ENCODE results near the gene VSX1.

Gene VSX1

DNA sequence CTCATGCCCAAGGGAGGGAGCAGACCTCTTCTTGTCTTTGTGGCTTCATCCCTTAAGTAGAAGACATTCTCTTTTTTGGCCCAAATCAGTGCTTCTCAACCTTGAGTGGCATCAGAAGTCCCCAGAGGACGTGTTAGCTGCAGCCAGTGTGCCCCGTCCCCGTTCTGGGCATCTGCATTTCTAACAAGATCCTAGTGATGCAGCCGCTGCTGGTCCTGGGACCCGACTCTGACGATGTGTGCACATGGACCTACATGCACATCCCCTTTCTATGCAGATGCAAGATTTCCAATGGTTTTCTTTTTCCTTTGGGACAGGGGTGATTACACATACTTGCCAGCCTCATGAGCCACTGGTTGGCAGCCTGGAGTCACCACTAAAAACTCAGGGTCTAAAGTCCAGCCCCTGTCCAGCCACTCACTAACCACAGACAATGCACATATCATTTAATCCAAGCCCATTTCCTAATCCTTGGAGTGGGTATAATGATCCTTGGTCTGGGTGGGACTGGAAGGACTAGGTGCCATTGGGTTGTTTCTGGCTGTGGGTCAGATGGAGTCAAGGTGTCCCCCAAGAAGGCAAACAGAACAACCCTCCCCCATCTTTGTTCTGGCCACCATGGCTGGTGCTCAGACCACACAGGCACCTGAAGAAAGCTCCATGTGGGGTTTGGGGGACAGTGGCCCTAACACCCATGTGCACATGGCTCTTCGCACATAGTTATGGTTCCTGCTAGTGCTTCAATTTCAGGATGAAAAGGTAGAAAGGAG is 30.4 kb downstream of the VSX1 start:
- no peak for DNase-seq

DNA sequence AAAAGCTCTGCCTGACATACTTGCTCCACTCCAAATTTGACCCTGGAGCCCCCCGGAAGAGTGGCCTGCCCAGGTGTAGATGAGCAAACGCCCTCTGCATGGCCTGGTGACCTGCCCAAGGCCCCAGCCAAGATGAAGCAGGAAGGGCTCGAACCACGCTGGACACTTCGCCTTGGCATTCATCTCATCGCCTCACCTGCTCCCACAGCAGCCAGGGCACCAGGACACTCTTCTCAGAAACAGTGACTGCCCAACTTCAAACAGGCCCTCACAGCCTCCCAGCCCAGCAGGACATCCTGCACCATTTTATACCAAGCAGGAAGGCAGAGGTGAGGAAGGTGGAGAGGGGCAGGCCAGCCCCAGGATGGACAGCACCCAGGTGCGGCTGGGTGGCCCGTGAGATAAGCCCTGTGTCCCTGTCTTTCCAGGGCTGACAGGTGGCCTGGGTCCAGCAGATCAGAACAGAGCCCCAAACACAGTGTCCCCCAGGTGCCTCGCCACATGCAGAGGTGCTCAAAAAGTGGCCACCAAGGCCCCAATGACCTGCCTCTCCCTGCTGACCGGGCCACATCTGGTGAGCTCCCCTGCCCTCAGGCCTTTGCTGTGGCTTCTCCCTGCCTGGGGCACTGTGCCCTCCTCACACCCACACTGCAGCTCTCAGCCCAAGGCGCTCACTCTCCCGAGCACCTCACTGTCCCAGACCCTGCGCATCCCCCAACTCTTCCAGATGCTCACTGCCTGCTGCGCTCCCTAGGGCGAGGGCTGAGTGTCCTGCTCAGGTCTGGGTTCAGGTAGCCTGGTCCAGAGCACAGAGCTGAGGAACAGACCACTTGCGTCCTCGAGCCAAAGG is 31.2 kb downstream of the VSX1 start:
- DNase-seq = no peak

DNA sequence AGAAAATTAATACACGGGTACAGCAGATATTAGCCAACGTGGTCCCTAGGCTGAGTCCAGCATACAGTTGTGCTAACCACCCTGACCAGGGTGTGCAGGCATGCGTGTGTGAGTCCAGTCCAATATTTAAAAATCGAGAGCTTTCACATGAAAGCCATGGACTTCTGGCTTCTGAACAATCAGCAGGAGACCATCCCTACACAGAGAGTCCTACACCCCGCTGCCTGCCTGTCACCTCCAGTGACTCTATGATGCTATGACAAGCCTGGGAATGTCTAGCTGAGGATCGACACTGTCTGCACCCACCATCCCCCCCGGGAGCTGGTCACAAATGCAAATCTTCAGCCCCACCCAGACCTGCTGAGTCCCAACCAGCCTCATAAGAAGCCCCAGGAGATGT is 31.9 kb downstream of the VSX1 start:
- DNase-seq = no peak

DNA sequence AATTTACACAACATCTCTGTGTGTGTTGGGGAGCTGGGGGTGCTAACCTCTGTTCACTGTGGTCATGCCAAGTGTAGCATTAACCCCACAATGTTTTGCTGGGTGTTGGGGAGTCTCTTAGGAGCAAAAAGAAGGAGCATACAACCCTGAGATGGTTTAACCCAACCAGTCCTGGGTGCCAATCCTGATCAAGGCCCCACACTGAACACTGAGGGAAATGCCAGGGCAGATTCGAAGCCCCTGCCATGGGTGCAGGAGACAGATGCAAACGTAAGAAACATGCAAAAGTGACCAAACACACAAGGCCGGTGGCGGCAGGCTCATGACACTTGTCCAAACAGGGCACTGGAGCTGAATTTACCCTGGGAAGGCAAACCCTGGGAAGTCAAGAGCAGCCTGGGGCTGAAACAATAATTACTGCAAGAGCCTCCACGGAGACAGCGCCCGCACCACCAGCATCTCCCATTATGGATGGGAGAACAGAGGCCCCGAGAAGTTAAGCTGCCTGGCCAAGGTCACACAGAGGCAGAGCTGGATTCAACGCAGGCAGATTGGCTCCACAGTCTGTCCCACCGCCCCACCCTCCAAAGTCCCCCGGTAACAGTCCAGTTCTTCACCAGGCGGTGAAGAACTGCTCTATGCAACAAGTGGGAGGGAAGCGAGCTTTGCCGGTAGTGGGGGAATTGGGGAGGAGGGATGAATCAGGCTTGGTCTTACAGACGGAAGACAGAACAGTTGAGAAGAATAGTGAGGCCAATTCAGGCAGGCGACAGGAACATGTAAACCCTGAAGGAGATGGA is 32.5 kb downstream of the VSX1 start:
- DNase-seq = no peak

DNA sequence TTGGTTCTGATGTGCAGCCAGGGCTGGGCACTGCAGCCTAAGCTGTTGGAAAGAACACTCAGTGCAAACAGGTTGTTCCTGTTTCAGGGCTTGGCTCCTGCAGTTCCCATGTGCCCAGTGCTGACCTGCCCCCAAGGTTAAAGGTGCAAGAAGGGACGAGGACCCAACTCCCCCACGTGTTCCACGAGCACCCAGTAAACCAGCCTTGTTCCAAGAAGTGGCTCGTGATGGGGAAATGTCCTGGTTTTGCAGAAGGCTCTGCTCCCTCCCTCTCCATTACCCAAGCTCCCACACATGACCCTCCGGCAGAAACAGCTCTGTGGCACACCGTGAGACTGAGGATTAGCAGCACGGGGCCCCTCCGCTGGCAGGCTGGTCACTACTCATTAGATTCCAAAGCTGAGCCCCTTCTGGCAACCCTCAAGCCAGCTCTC is 33.4 kb downstream of the VSX1 start:
- DNase-seq = no peak

DNA sequence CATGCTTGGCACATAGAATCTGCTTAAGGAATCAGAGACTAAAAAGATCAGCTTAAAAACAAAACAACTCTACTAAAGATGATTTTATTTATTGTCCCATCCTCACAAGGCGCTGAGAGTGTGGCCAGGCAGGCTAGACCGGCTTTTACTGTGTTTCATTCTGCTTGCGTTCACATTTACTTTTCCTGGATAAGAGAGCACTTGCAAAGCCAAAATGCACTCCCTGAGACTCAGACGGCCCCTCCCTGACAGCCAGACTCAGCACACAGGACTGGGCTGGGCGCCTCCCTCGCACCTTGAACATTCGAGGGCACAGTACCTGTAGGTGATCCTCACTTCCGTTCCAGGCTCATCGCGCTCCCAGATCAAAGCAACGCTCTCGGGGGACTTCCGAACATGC is 34.2 kb downstream of the VSX1 start:
- no peak for DNase-seq

DNA sequence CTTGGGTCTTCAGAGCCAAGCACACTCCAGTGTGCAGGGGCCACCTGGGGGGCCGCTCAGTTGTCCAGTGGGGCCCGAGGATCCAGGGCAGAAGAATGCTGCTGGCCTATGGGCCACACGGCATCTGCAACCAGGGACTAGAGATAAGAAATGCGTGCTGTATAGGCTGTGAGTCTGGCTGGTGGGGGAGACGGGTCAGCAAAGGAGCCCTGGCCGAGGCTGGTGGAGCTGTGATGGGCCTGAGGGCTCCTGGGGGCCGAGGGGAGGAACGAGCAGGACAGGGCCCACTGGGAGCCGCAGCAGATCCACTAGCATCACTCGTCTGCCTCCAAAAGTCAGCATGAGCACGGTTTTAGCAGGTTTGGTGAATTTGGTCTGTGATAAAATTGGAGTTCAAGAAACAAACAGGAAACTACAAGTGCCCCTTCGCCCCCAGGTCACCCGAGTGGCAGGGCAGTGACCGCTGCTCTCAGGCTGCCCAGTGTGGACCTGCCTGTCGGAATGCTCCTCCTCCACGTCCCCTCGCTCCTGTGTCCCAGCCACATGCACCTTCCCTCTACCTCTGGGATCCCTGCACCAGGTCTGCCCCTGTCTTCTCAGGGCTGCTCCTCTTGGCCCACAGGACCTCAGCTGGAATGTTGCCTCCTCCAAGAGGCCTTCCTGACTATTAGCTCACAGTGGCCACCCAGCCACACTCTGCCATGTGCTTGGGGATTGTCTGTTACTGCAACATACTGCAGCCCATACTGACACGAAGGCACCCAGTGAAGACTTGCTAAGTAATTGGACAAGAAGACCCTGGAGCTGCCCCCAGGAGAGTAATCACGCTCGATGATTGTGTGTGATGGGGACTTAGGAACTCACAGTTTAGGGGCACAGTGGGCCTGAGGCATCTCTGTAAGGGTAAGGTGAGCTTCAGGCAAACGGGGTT is 34.9 kb downstream of the VSX1 start:
- no peak for DNase-seq

DNA sequence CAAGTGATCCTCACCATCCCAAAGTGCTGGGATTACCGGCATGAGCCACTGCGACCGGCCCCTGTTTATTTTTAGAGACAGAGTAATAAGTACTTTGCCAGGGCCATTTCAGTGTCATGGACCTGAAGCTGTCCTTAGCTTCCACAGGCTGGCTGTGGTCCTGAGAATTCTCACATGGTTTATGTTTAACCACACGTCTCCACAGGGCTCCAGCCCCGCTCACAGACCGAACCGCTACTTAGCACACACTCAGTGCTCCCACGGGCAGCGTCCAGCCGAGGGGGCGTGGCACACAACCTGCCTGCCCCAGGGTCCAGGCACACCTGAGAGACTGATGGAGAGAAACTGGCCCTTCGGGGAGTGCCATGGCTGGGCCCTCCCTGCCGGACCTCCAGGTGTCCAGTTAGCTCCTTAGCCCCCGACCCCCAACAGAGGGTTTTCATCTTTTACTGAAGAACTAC is 35.7 kb downstream of the VSX1 start:
- no peak for DNase-seq

DNA sequence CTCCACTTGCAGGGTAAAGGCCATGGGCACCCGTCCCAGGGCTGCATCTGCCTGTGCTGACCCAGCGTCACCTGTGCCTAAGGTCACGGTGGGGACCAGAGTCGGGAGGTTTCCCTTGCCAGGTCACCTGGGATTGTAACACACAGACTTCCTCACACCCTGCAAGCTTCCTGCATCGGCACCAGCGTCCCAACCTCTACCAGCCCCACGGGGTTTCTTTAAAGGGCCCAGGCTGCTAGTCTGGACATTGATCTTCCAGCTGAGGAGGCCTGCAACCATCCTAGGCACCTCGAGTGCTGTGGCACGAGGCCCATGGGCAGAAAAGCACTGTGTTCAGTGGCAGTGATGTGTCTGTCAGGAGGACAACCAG is 36.6 kb downstream of the VSX1 start:
- DNase-seq = no peak

DNA sequence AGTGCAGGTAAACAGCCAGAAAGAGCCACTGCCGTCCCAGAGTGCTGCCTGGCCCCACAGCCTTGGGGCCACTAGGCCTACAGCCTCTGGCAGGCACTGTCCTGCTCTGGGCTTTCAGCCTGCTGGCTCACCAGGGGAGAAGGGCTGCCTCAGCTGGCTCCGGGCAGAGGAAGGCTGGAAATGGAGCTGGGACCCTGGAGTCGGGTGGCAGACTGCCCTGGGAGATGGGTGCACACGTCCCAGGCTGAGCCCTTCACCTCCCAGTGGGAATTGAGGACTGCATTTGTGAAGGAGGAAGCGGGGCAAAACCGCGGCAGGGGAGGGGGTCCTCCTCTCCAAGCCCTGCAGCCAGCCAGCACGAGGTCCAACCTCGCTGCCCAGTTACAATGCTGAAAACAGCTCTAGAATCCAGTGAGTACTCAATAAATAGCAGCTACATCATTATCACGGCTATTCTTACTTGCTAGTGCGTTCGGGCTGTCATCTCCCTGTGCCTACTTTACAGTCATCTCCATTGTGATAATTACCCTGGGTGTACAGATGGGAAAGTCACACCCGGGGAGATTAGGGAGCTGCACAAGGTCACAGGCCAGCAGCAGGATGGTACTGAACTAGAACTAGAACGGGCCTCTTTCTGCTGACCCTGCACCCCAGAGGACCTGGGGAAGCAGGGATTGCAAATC is 37.1 kb downstream of the VSX1 start:
- DNase-seq = no peak

DNA sequence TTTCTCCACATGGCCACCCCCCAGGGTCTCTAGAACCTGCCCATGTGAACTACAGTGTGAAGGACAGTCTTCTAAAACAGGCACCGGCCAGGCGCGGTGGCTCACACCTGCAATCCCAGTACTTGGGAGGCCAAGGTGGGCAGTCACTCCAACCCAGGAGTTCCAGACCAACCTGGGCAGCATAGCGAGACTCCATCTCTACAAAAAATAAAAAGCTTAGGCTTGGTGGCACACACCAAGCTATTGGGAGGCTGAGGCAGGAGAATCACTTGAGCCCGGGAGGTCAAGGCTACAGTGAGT is 37.7 kb downstream of the VSX1 start:
- DNase-seq = no peak

DNA sequence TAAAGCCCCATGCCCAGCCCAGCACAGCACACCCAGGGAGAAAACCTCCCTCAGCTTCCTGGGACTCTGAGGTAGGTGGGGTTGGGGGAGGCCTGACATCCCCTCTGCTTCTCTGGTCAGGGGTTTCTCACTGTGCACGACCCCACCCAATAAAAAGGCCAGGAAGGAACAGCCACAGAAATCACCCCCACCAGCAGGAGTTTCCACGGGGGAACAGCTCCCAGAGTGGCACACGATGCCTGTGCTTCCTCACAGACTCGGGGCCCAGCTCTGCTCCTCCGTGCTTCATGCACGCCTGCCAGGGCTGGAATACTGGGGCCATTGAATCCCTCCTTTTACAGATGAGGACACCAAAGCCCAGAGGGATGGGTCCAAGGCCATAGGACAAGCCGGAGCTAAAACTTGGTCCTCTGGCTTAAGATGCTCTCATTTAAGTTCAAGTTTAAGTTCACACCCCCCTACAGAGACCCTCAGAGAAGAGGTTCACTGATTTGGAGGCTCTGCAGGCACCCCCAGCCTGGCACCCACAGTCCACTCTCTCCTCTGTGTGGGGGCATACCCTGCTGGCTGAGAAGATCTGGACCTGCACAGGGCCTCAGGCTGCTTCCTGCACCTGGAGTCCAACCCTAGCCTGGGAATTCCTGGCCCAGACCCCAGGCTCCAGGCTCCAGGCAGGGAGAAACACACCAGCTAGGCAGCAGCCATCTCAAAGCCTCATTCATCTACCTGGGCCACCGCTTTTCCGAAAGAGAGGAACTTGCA is 38.3 kb downstream of the VSX1 start:
- DNase-seq = no peak

DNA sequence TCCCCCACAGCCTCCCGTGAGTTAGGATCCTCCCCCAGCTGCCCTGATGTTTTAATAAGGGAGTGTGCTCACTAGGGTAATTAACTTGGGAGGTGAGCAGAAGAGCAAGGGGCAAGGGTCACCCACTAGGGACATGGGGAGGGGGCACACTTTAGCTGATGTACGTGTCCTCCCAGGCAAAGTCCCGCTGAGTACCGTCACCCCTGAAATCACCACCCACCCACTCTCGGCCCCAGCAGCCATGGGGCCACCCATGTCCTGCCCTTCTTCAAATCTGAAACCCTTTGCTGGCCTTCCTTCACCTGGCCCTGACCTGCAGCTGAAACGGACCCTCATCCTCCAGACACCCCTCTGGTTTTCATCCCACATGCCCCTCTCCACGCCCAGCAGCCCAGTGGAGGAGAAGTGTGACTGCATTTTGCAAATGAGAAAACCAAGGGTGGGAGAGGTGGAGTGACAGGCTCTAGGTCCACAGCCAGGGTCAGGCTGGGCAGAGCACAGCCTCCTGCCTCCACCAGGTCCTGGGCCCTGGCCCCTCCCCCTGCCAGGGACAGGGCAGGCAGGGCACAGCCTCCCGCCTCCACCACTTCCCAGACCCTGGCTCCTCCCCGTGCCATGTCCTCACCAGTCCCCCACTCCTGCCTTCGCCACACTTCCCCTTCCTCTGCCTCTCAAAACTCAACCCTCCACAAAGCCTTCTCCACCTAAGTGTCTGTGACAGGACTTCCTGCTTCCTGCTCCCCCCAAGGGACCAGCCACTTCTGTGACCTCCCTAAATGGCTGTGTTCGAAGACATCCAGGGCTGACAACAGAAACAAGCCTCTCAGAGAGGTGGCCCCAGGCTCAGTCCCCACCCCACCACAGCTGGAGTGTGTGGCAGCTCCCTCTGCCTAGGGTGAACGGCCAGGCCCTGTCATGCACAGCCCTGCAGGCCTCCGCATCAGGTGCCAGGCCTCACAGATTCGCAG is 39.1 kb downstream of the VSX1 start:
- peak; percentile 70 for DNase-seq

DNA sequence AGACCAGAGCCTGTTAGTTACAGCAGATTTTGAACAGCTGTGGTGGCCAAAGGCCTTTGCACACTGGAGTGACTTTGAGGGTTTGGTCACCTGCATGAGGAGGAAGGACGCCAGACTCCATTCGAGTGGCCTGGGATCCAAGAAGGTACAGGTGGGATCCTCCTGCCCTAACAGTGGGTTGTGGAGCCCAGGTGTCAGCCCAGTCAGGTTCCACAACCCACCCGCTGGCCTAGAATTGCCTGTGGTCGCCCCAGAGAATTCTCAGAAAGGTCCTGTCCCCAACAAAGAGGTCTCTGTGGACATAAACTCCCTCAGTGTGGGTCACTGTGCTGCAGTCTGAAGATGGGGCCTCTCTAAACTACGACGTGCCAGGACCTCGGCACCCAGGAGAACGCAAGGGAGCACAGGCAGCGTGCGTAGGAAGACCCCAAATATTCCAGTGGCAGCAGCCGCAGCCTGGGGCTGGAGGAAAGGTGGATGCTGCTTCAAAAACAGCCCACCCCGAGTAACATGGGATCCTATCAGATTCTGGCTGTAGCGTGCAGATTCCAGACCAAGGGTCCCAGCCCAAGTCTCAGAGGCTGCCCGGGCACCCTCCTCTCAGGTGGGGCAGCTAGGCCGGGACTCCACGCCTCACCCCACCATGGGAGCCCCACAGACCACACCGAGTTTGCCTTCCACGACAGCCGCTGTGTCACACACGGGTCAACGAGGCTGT is 40.0 kb downstream of the VSX1 start:
- no peak for DNase-seq

DNA sequence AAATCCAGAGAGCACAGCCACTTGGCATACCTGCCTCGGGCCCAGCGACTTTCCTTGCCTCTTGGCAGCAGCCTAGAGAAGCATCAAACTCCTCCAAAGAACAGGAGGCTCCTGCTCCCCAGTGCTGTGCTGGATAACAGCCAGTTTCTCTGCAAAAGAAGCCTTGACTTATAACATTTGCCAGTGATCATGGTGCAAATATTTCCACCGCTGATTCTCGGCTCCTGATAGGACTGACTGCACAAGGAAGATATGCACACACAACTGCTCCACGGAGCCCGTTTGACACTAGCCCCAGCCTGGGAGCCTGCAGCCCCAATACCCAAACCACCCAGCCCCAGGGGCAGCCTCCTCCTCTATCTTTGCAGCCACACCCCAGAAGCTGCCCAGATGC is 41.5 kb downstream of the VSX1 start:
- no peak for DNase-seq

DNA sequence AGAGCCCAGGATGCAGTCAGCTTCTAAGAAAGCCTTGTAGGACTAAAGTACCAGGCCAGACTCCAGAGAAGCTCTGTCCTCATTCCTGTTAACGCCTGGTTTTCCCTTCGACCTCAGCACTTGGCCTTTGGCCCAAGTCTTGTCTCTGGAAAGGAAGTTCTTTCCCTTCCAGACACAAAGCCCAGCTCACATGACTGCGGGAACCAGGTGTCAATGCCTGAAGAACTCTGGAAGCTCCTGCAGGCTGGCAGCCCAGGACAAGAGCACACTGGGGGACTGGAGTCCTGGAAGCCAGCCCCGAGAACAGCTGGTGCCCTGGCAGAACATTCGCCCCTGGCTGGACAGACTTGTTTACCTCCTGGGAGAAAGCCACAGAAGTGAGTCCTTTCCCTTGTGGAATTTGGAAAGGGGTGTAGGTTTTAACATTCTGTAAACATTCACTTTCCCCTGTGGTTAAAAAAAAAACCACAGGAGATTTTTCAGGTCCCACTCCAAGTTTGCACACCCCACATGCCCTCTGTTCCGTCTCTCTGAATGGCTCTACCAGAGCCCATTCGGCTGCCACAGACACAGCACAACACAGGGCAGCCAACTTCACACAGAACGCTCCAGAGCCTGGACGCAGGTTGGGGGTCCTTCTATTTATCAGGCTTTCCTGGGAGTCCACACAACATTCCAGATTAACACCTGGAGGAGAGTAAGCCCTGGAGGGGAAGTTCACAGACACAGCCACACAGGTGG is 42.1 kb downstream of the VSX1 start:
- no peak for DNase-seq

DNA sequence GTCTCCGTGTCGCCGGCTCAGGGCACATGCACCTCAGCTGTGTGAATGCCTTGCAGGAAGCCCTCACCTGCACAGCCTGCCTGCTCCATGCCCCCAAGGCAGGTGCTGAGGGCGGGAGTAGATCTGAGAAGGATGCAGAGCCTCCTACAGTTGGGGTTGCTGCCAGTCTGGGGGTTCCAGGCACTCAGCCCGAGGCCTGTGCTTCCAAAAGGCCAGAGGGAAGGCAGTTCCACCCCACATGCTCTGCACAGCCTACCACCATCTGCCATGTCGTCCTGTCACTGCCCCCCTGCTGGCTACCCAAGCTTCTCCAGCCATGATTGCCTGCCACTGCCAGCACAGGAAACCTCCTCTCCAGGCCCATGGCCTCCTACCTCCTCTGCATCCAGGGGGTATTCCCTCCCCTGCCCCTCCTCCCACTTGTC is 43.3 kb downstream of the VSX1 start:
- DNase-seq = no peak

DNA sequence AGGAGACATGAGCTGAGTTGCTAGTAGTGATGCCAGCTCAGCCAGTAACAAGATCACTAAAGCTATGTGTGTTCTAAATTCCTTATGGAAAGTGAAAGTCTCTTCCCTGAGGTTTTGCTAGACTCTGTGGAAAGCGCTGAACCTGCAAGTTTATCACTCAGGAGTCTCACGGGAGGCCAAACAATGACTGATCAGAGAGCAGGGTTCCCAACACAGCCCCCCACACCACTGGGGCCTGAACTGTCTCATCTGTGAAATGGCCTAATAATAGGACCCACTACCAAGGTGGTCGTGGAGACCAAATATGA is 43.9 kb downstream of the VSX1 start:
- no peak for DNase-seq
